ENCODE results near the gene CLPTM1L.

CLPTM1L gene

DNA sequence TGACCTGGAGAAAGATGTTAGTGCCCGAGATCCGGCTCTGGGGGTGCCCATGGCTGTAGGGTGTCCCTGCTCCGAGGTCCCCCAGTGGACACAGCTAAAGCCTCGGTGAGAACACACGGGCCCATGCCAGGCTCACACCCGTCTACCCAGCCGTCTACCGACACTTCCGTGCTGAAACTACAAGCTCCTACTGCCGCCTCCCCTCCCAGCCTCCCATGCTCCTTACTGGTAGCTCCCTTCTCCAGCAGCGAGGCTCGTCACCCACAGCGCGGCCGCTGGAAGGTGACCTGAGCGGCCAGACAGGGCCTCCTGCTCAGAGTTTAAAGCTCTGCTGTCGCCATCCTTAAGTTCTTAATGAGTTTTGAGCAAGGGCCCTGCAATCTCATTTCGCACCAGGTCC lies 33.2 kb upstream of the CLPTM1L start:
- no peak for DNase-seq
- no peak overlapping the region for H3K56ac ChIP-seq (ENCODE audit: low read length)
- no peak overlapping the region for H3K9ac ChIP-seq (ENCODE audit: low read length)
- H3K18ac ChIP-seq (ENCODE audit: low read length) = no peak overlapping the region
- no peak overlapping the region for H4K8ac ChIP-seq (ENCODE audit: low read depth, low read length)
- no peak overlapping the region for H4K5ac ChIP-seq (ENCODE audit: low read length)
- no peaks in the 10 kb centered on the region for H3K79me1 ChIP-seq (ENCODE audit: low read length)
- no peaks in the 10 kb centered on the region for H3K27me3 ChIP-seq (ENCODE audit: insufficient read depth, low read length, poor library complexity)
- no peak overlapping the region for H2BK120ac ChIP-seq (ENCODE audit: low read depth, low read length)
- no peak overlapping the region for H3K23ac ChIP-seq (ENCODE audit: low read length)
- H3K79me2 ChIP-seq (ENCODE audit: control insufficient read depth, insufficient read depth, low read length) = no peaks in the 10 kb centered on the region
- H3K4me1 ChIP-seq (ENCODE audit: control insufficient read depth, low read depth, low read length) = no peaks in the 10 kb centered on the region
- no peak overlapping the region for H2BK5ac ChIP-seq (ENCODE audit: low read length)
- H3K4me3 ChIP-seq (ENCODE audit: low read length) = no peak overlapping the region
- H3K27ac ChIP-seq (ENCODE audit: low read depth, low read length) = no peak overlapping the region
- H3K4ac ChIP-seq (ENCODE audit: low read depth, low read length) = no peak overlapping the region
- no CpG with 5 or more reads among the region's 18 CpGs for WGBS (ENCODE audit: extremely low coverage, insufficient coverage, low lambda C conversion rate)
- no peak overlapping the region for H2BK15ac ChIP-seq (replicated peaks; ENCODE audit: low read depth)
- no peak overlapping the region for H3K4me2 ChIP-seq (ENCODE audit: low read length)
- H3K36me3 ChIP-seq (ENCODE audit: control insufficient read depth, insufficient read depth, low read length) = no peaks in the 10 kb centered on the region
- no peak overlapping the region for H2AK5ac ChIP-seq (ENCODE audit: low read length)

DNA sequence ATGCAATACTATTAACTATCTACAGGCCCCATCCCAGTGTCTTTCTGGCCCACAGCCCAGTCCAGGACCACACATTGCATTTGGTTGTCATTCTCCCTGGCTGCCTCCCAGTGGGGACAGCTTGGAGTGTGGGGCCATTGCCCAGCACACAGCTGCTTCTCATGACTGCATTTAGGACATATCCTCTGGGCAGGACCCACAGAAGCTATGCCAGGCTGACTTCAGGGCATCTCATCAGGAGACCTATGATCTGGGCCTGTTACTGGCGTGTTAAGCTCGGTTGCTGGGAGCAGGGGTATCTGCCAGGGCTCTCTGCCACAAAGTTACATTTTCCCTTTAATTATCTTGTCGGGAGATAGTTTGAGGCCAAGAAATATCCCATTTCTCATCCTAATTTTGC lies 32.1 kb upstream of the CLPTM1L start:
- no peak overlapping the region for H3K18ac ChIP-seq (ENCODE audit: low read length)
- no CpG with 5 or more reads among the region's 3 CpGs for WGBS (ENCODE audit: extremely low coverage, insufficient coverage, low lambda C conversion rate)
- no peak overlapping the region for H2BK120ac ChIP-seq (ENCODE audit: low read depth, low read length)
- no peaks in the 10 kb centered on the region for H3K79me2 ChIP-seq (ENCODE audit: control insufficient read depth, insufficient read depth, low read length)
- H3K56ac ChIP-seq (ENCODE audit: low read length) = no peak overlapping the region
- no peak overlapping the region for H2BK5ac ChIP-seq (ENCODE audit: low read length)
- DNase-seq = no peak
- H4K5ac ChIP-seq (ENCODE audit: low read length) = no peak overlapping the region
- H3K23ac ChIP-seq (ENCODE audit: low read length) = no peak overlapping the region
- H3K4me1 ChIP-seq (ENCODE audit: control insufficient read depth, low read depth, low read length) = no peaks in the 10 kb centered on the region
- H2BK15ac ChIP-seq (replicated peaks; ENCODE audit: low read depth) = no peak overlapping the region
- H3K36me3 ChIP-seq (ENCODE audit: control insufficient read depth, insufficient read depth, low read length) = no peaks in the 10 kb centered on the region
- H3K9ac ChIP-seq (ENCODE audit: low read length) = no peak overlapping the region
- H3K4ac ChIP-seq (ENCODE audit: low read depth, low read length) = no peak overlapping the region
- H3K4me2 ChIP-seq (ENCODE audit: low read length) = no peak overlapping the region
- H3K27ac ChIP-seq (ENCODE audit: low read depth, low read length) = no peak overlapping the region
- no peaks in the 10 kb centered on the region for H3K79me1 ChIP-seq (ENCODE audit: low read length)
- H3K27me3 ChIP-seq (ENCODE audit: insufficient read depth, low read length, poor library complexity) = no peaks in the 10 kb centered on the region
- no peak overlapping the region for H3K4me3 ChIP-seq (ENCODE audit: low read length)
- H2AK5ac ChIP-seq (ENCODE audit: low read length) = no peak overlapping the region
- no peak overlapping the region for H4K8ac ChIP-seq (ENCODE audit: low read depth, low read length)

DNA sequence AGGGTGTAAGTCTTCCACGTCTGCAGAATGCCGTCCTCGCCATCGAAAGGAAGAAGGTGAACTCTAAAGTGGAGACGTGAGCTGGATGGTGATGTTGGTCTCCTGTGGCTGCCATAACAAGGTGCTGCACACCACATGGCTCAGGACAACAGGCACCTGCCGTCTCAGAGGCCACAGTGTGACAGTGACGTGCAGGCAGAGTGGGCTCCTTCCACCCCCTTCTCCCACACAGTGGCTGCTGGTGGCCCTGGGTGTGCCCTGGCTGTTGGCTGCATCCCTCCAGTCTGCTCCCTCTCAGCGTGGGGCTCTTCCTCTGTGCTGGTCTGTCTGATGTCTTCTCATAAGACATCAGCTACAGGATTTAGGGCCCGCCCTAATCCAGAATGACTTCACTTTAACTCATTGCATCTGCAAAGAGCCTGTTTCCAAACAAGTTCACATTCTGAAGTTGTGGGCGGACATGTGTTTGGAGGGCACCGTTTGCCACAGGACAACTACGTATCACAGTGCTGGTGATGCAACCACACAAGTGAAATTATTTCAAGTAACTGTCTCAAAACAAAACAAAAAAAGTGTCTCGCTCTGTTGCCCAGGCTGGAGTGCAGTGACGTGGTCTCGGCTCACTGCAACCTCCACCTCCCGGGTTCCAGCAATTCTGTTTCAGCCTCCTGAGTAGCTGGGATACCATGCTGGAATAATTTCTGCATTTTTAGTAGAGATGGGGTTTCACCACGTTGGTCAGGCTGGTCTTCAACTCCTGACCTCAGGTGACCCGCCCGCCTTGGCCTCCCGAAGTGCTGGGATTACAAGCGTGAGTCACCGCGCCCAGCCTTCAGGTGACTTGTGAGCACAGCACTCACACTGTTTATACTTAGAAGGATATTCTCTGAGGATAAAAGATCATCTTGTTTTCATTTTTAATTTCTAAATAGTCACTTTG lies 31.2 kb upstream of the CLPTM1L start:
- no peak overlapping the region for H3K4me3 ChIP-seq (ENCODE audit: low read length)
- H3K79me2 ChIP-seq (ENCODE audit: control insufficient read depth, insufficient read depth, low read length) = no peaks in the 10 kb centered on the region
- DNase-seq = no peak
- H3K9ac ChIP-seq (ENCODE audit: low read length) = no peak overlapping the region
- H4K5ac ChIP-seq (ENCODE audit: low read length) = no peak overlapping the region
- H3K27ac ChIP-seq (ENCODE audit: low read depth, low read length) = no peak overlapping the region
- H2BK15ac ChIP-seq (replicated peaks; ENCODE audit: low read depth) = no peak overlapping the region
- H3K23ac ChIP-seq (ENCODE audit: low read length) = no peak overlapping the region
- no peak overlapping the region for H3K18ac ChIP-seq (ENCODE audit: low read length)
- H2BK5ac ChIP-seq (ENCODE audit: low read length) = no peak overlapping the region
- H3K79me1 ChIP-seq (ENCODE audit: low read length) = no peaks in the 10 kb centered on the region
- H2AK5ac ChIP-seq (ENCODE audit: low read length) = no peak overlapping the region
- H4K8ac ChIP-seq (ENCODE audit: low read depth, low read length) = no peak overlapping the region
- WGBS (ENCODE audit: extremely low coverage, insufficient coverage, low lambda C conversion rate) = no CpG with 5 or more reads among the region's 23 CpGs
- no peak overlapping the region for H3K4me2 ChIP-seq (ENCODE audit: low read length)
- H3K36me3 ChIP-seq (ENCODE audit: control insufficient read depth, insufficient read depth, low read length) = no peaks in the 10 kb centered on the region
- no peak overlapping the region for H3K56ac ChIP-seq (ENCODE audit: low read length)
- H3K4me1 ChIP-seq (ENCODE audit: control insufficient read depth, low read depth, low read length) = no peaks in the 10 kb centered on the region
- no peak overlapping the region for H2BK120ac ChIP-seq (ENCODE audit: low read depth, low read length)
- no peaks in the 10 kb centered on the region for H3K27me3 ChIP-seq (ENCODE audit: insufficient read depth, low read length, poor library complexity)
- H3K4ac ChIP-seq (ENCODE audit: low read depth, low read length) = no peak overlapping the region

DNA sequence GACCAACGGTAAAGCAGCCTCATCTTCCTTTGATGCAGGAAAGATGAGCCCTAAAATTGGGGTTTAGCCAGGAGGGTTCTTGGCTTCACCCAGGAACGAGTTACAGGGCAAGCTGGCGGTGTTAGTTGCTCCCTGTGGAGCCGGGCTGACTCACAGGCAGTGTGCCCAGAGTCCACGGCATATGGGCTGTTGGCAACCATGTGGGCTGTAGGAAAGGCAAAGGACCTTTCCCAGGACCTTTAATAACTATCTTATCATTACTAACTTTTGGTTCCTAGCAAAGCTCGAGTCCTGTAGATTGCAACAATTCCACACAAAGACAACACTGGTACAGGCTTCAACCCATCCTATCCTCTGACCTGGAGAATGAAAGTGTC lies 29.8 kb upstream of the CLPTM1L start:
- Histone ChIP-seq H3K56ac (ENCODE audit: low read length) (no peak overlapping the region), H3K18ac (ENCODE audit: low read length) (no peak overlapping the region), H2BK15ac (replicated peaks; ENCODE audit: low read depth) (no peak overlapping the region), H3K36me3 (ENCODE audit: control insufficient read depth, insufficient read depth, low read length) (no peaks in the 10 kb centered on the region), H2BK5ac (ENCODE audit: low read length) (no peak overlapping the region), H3K9ac (ENCODE audit: low read length) (no peak overlapping the region), H2AK5ac (ENCODE audit: low read length) (no peak overlapping the region), H3K27ac (ENCODE audit: low read depth, low read length) (no peak overlapping the region), H3K23ac (ENCODE audit: low read length) (no peak overlapping the region), H2BK120ac (ENCODE audit: low read depth, low read length) (no peak overlapping the region), H3K4me1 (ENCODE audit: control insufficient read depth, low read depth, low read length) (no peaks in the 10 kb centered on the region), H4K5ac (ENCODE audit: low read length) (no peak overlapping the region), H3K4ac (ENCODE audit: low read depth, low read length) (no peak overlapping the region), H4K8ac (ENCODE audit: low read depth, low read length) (no peak overlapping the region), H3K4me2 (ENCODE audit: low read length) (no peak overlapping the region), H3K79me1 (ENCODE audit: low read length) (no peaks in the 10 kb centered on the region), H3K27me3 (ENCODE audit: insufficient read depth, low read length, poor library complexity) (no peaks in the 10 kb centered on the region), H3K79me2 (ENCODE audit: control insufficient read depth, insufficient read depth, low read length) (no peaks in the 10 kb centered on the region), H3K4me3 (ENCODE audit: low read length) (no peak overlapping the region)
- WGBS (ENCODE audit: extremely low coverage, insufficient coverage, low lambda C conversion rate) = no CpG with 5 or more reads among the region's 6 CpGs
- DNase-seq = no peak

DNA sequence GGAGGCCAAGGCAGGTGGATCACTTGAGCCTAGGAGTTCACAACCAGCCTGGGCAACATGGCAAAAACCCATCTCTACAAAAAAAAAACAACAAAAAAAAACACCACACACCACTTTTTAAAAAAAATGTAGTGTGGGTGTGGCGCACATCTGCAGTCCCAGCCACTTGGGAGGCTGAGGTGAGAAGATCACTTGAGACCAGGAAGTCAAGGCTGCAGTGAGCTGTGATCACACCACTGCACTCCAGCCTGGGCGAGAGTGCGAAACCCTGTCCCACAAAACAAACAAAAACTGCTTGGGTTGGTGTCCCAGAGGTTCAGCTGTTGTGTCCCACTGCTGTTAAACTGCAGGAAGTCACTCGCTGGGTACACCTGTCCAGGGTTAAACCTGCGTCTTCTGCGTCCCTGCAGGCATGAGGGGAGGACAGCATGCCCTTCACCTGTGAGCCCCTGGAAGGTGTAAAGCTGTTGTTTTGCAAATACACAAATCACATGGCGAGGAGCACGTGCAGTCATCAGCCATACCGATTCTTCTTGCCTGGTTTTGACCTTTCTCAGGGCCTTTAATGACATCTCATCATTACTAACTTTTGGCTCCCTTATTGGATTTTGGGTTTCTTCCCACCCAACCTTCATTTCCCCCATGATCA lies 29.3 kb upstream of the CLPTM1L start:
- H4K8ac ChIP-seq (ENCODE audit: low read depth, low read length) = no peak overlapping the region
- H2AK5ac ChIP-seq (ENCODE audit: low read length) = no peak overlapping the region
- H3K4me1 ChIP-seq (ENCODE audit: control insufficient read depth, low read depth, low read length) = no peaks in the 10 kb centered on the region
- H2BK120ac ChIP-seq (ENCODE audit: low read depth, low read length) = no peak overlapping the region
- DNase-seq = no peak
- H3K4me2 ChIP-seq (ENCODE audit: low read length) = no peak overlapping the region
- H2BK5ac ChIP-seq (ENCODE audit: low read length) = no peak overlapping the region
- H3K79me1 ChIP-seq (ENCODE audit: low read length) = no peaks in the 10 kb centered on the region
- no peak overlapping the region for H2BK15ac ChIP-seq (replicated peaks; ENCODE audit: low read depth)
- no peaks in the 10 kb centered on the region for H3K36me3 ChIP-seq (ENCODE audit: control insufficient read depth, insufficient read depth, low read length)
- H3K4me3 ChIP-seq (ENCODE audit: low read length) = no peak overlapping the region
- no peaks in the 10 kb centered on the region for H3K79me2 ChIP-seq (ENCODE audit: control insufficient read depth, insufficient read depth, low read length)
- no peaks in the 10 kb centered on the region for H3K27me3 ChIP-seq (ENCODE audit: insufficient read depth, low read length, poor library complexity)
- H3K9ac ChIP-seq (ENCODE audit: low read length) = no peak overlapping the region
- H3K56ac ChIP-seq (ENCODE audit: low read length) = no peak overlapping the region
- H3K18ac ChIP-seq (ENCODE audit: low read length) = no peak overlapping the region
- H3K23ac ChIP-seq (ENCODE audit: low read length) = no peak overlapping the region
- H4K5ac ChIP-seq (ENCODE audit: low read length) = no peak overlapping the region
- WGBS (ENCODE audit: extremely low coverage, insufficient coverage, low lambda C conversion rate) = no CpG with 5 or more reads among the region's 9 CpGs
- no peak overlapping the region for H3K4ac ChIP-seq (ENCODE audit: low read depth, low read length)
- no peak overlapping the region for H3K27ac ChIP-seq (ENCODE audit: low read depth, low read length)

Measured in mesendoderm (in vitro differentiated cells).